Right hindlimb (tissue), 1 donor: ENCODE results near the gene AGGF1.
"Not testable (repeated sequence)": the region's sequence is repeated elsewhere in the genome, so short reads cannot be mapped to it uniquely, and the experiment has no call there.

ENCODE experiments used
- DNase-seq: peaks from one replicate; pipeline ENCODE4 v3.0.0-alpha.2; 2018

The AGGF1 gene

GRCh38 chr5:77030097-77031071 lies at the start of gene AGGF1:
Gene AGGF1, plus strand, starts transcription at chr5:77030404. Its CDS starts 363 bp downstream, at chr5:77030767.
- peak; percentile 96 for DNase-seq

- no peak for DNase-seq
Measured at GRCh38 chr5:76980518-76981144, 49.6 kb upstream of the AGGF1 start.

- no peak for DNase-seq
Measured at GRCh38 chr5:76982450-76982849, 47.8 kb upstream of the AGGF1 start.

- no peak for DNase-seq
Measured at GRCh38 chr5:76983468-76983867, 46.7 kb upstream of the AGGF1 start.

- no peak for DNase-seq
Measured at GRCh38 chr5:76986825-76987526, 43.2 kb upstream of the AGGF1 start.

- no peak for DNase-seq
Measured at GRCh38 chr5:76990899-76991459, 39.2 kb upstream of the AGGF1 start.

GRCh38 chr5:76993436-76993835 lies 36.8 kb upstream of the AGGF1 start:
- not testable (repeated sequence) for DNase-seq

- DNase-seq = no peak
Measured at GRCh38 chr5:76994337-76994736, 35.9 kb upstream of the AGGF1 start.

- not testable (repeated sequence) for DNase-seq
Measured at GRCh38 chr5:76998251-76998650, 32.0 kb upstream of the AGGF1 start.

- no peak for DNase-seq
Measured at GRCh38 chr5:76999451-76999850, 30.8 kb upstream of the AGGF1 start.

GRCh38 chr5:77003246-77003645 lies 27.0 kb upstream of the AGGF1 start:
- no peak for DNase-seq

- DNase-seq = no peak
Measured at GRCh38 chr5:77006124-77006523, 24.1 kb upstream of the AGGF1 start.

GRCh38 chr5:77008413-77008812 lies 21.8 kb upstream of the AGGF1 start:
- no peak for DNase-seq

- DNase-seq = no peak
Measured at GRCh38 chr5:77010243-77010642, 20.0 kb upstream of the AGGF1 start.

- no peak for DNase-seq
Measured at GRCh38 chr5:77011498-77011897, 18.7 kb upstream of the AGGF1 start.

GRCh38 chr5:77012601-77013000 lies 17.6 kb upstream of the AGGF1 start:
- no peak for DNase-seq

GRCh38 chr5:77015938-77016569 lies 14.2 kb upstream of the AGGF1 start:
- DNase-seq = no peak

GRCh38 chr5:77016962-77017361 lies 13.2 kb upstream of the AGGF1 start:
- no peak for DNase-seq

- no peak for DNase-seq
Measured at GRCh38 chr5:77017668-77018067, 12.5 kb upstream of the AGGF1 start.

GRCh38 chr5:77022511-77023417 lies 7.4 kb upstream of the AGGF1 start:
- DNase-seq = no peak

- DNase-seq = no peak
Measured at GRCh38 chr5:77024490-77024889, 5.7 kb upstream of the AGGF1 start.
